ENCODE data around the gene TUBGCP5.
"Not testable (repeated sequence)": the region's sequence is repeated elsewhere in the genome, so short reads cannot be mapped to it uniquely, and the experiment has no call there.

Gene TUBGCP5

DNA sequence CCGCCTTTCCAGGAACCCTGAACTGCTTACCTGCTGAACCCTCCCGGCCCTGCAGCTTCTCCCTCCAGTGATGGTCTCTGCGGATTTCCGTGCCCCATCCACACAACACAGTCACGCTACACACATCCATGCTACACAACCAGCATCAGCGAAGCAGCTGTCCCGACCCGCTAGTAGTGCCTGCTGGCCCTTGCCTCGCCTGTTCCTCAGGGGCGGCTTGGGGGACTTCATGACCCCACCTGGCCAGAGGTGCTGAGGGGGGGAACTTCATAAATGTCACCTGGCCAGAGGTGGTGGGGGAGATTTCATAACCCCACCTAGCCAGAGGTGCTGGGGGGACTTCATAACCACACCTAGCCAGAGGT is 530 bp upstream of the TUBGCP5 start:
- DNase-seq = peak in 1 of 2 experiments; percentile 32

- DNase-seq = peak in 1 of 2 experiments; percentile 14
Measured at GRCh38 chr15:23038726-23039142, 635 bp downstream of the TUBGCP5 start.

DNA sequence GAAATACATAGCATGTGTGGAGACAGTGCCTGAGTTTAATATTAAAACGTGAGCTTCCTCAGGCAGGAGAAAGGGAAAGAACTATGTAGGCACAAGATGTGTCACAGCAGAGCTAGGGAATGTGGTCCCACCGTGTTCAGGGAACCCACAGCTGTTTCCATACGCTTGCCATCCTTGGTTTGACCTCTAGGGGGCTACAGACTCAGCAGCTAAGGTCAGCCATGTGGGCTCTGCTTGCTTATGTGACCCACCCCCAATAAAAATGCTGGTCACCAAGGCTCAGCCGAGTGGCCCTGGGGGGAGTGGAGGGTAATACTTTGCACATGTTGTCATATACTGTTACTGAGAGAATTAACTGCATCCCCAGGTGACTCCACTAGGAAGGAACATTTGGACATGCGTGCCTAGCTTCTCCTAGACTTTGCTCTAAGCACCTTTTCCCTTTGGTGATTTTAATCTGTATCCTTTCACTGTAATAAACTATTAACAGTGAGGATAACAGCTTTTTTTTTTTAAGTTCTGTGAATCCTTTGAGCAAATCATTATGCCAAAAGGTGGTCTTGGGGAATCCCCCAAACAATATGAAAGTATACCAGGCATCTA is 3.3 kb downstream of the TUBGCP5 start:
- DNase-seq = peak in 1 of 2 experiments; percentile 16

DNA sequence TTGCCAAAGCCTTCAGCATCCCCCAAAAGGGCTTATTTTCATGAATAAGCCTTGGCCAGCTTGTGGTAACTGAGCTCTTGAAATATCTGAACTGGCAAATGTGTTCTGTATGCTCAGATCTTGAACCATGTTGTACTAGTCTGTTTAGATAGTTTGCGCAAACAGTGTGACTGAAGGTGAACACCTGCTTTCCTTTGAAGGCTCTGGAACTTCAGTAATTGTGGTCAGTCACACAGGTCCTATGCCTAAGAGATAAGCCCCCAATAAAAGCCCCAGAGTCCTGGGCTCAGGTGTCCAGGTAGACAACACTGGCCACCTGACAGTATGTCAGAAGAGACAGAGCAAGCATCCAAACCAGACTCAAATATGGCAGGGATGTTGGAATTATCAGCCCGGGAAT is 5.4 kb downstream of the TUBGCP5 start:
- DNase-seq = no peak

DNA sequence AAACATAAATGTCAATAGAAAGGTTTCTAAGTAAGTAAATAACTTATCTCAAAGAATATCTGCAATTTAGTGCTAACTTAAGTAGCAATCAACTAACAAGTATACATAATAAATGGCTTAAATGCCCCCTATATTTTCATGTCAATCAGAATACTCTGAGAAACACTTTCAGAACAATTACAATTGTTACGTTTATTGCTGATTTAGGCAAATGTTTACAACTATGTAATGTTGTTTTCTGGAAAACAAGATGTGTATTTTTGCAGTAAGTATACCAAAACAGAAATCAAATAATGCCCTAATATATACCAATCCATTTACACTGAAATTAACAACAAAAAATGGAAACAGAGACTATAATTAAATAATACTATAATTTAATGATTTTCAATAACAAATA is 13.2 kb downstream of the TUBGCP5 start:
- DNase-seq = no peak

GRCh38 chr15:23022156-23022555 is 17.2 kb downstream of the TUBGCP5 start:
- no peak for DNase-seq

GRCh38 chr15:23014394-23015000 is 24.9 kb downstream of the TUBGCP5 start:
- DNase-seq = no peak

DNA sequence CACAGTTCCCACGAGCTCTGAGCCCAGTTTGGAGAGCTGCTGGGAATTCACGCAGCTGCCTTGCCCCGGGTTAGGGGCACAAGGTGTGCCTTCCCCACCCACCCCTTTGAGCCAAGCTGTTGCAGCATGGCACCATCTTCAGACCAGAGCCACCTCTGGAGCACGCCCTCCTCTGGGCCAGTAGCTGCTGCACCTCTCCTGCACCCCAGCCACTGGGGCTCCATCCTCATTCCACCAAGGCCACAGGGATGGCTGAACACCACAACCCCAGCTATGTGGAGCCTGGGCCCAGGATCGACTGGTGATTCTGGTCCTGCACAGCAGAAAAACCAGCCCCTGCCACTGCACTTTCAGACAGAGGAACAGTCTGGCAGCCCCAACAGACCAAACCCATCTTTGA is 25.7 kb downstream of the TUBGCP5 start:
- no peak for DNase-seq

DNA sequence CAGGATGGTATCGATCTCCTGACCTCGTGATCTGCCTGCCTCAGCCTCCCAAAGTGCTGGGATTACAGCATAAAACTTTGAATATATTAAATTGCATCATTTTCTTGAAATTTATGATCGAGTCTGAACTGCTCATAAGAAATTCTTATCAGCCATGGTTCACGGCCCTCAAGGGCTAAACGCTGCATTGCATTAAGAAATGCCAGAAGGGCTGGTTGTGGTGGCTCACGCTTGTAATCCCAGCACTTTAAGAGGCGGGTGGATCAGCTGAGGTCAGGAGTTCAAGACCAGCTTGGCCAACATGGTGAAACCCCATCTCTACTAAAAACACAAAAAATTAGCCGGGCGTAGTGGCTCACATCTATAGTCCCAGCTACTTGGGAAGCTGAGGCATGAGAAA is 26.8 kb downstream of the TUBGCP5 start:
- not testable (repeated sequence) for DNase-seq

- DNase-seq = no peak
Measured at GRCh38 chr15:23003736-23004135, 35.6 kb downstream of the TUBGCP5 start.

DNA sequence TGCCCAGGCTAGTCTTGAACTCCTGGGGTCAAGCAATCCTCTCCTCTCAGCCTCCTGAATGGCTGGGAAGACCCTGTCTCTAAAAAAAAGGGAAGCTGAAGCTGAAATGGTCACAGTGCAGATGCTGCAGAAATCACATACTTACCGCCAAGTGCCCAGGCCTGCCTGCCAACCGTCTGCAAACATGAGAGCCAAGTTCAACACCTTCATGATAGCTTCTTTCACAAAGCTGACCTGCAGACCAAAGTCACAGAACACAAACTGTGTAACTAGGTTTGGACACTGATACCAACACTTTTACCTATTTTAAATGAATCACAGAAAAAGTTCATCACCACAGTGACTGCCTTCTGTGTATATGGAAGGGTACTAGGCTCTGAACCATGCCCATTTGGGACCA is 36.4 kb downstream of the TUBGCP5 start:
- DNase-seq = no peak

- no peak for DNase-seq
Measured at GRCh38 chr15:22995795-22996194, 43.6 kb downstream of the TUBGCP5 start.

GRCh38 chr15:22992024-22992326 is 47.4 kb downstream of the TUBGCP5 start:
- no peak for DNase-seq

- no peak for DNase-seq
Measured at GRCh38 chr15:22989576-22990477, 49.5 kb downstream of the TUBGCP5 start.

DNA sequence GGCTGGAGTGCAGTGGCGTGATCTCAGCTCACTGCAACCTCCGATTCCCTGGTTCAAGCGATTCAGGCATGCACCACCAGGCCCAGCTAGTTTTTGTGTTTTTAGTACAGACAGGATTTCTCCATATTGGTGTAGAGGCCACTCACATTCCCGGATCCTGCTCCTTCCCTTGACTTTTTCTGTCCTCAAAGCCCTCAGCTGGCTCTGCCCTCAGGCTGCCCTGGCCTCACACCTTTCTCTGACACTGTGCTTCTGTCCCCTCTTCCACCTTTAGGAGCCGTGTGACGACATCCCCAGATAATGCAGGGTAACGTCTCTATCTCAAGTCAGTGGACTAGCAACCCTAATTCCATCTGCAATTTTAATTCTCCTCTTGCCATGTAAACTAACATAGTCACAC is 50.6 kb downstream of the TUBGCP5 start:
- DNase-seq = no peak

DNA sequence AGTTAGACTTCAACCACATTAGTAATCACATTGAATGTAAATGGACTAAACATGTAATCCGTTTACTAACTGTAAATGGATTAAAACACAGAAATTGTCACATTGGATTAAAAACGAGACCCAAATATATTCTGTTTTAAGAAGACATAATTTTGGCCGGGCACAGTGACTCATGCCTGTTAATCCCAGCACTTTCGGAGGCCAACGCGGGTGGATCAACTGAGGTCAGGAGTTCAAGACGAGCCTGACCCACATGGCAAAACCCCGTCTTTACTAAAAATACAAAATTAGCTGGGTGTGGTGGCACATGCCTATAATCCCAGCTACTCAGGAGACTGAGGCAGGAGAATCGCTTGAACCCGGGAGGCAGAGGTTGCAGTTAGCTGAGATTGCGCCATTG is 57.4 kb downstream of the TUBGCP5 start:
- DNase-seq = not testable (repeated sequence)

- no peak for DNase-seq
Measured at GRCh38 chr15:22981051-22981840, 58.1 kb downstream of the TUBGCP5 start.

DNA sequence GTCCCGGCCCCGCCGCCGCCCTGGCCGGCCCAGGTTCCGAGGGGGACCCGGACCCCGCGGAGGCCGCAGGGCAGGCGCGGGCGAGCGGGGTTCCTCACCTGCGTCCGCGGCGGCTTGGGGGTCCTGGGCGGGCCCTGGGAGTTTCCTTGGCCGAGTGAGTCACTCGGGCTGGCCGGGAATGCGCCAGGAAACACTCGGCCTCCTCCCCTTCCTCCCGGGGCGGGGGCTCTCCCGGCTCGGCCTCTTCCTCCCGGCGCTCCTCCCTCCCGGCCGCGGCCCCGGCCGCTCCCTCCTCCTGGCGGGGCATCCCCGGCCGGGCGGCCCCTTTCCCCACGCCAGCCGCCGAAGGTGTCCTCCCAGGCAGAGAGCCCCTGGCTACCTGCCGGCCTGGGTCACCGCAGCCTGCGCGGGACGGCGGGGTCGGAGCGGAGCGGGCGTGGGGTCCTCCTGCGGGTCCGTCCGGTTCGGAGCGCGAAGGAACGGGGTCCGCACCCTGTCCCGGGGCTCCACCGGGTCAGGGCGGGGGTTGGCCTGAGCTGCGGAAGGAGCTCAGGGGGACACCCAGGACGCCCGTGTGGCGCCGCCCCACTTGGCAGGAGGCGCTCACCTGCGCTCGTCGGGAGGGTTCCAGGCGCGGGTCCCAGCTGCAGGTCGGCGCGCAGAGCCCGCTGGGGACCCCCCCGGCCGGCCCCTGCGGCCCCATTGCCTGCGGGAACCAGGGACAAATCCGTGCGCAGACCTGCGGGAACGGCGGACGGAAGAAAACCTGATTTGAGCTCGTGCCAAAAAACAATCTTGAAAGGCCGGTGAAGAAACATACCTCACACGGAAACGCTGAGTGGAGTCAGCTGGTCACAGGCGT is 58.9 kb downstream of the TUBGCP5 start, which contains the start of gene CYFIP1:
CYFIP1 (minus strand) TSS at position 180 of the 862 bp plus-strand sequence. CDS start 33,083 bp downstream, outside the sequence.
- DNase-seq = peak; percentile 26

GRCh38 chr15:22979238-22980188 is 59.9 kb downstream of the TUBGCP5 start:
- DNase-seq = peak in 1 of 2 experiments; percentile 17

GRCh38 chr15:22978691-22979237 is 60.6 kb downstream of the TUBGCP5 start:
- no peak for DNase-seq

DNA sequence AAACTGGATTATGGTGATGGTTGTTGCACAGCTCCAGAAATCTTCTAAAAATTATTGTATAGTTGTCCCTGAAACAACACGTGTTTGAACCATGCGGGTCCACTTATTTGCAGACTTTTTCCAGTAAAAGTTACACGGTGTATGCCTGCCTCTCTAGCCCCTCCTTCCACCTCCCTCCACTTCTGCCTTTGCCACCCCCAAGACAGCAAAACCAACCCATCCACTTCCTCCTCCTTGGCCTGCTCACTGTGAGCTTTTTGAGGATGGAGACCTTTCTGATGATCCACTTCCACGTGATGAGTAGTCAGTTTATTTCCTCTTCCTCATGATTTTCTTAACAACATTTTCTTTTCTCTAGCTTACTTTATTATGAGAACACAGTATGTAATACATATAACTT is 64.6 kb downstream of the TUBGCP5 start:
- peak; percentile 59 to 64 for DNase-seq

Measured in Kasumi-1 (cell line).